RWPE1 (cell line): ENCODE results near the gene GJB6.

ENCODE experiments used
- CTCF ChIA-PET: fragments of 350-600 bp; sonication (Branson Sonifier 250); formaldehyde crosslinking; extraction: SDS; loops from one replicate; lab custom pipeline; 2021; lab: Yijun Ruan, JAX
- POLR2A ChIA-PET: fragments of 400-600 bp; formaldehyde crosslinking; extraction: SDS; loops from one replicate; lab custom pipeline; 2020; ENCODE audit warnings: antibody characterized with exemption; ENCODE audit not compliant: low non-redundant PET; lab: Yijun Ruan, JAX
- DNase-seq: peaks from one replicate; pipeline ENCODE4 v3.0.0; 2012; ENCODE audit warnings: low spot score
- H3K27ac ChIP-seq: fragments of 450-650 bp; 2 replicates; pipeline ENCODE4 v1.5.1; 2017
- TF ChIP-seq, protein P1 (sequence below): fragments of 450-650 bp; conservative IDR thresholded peaks from 2 replicates; pipeline ENCODE4 v1.5.1; 2017; ENCODE audit warnings: low read depth, mild to moderate bottlenecking

The GJB6 gene

DNA sequence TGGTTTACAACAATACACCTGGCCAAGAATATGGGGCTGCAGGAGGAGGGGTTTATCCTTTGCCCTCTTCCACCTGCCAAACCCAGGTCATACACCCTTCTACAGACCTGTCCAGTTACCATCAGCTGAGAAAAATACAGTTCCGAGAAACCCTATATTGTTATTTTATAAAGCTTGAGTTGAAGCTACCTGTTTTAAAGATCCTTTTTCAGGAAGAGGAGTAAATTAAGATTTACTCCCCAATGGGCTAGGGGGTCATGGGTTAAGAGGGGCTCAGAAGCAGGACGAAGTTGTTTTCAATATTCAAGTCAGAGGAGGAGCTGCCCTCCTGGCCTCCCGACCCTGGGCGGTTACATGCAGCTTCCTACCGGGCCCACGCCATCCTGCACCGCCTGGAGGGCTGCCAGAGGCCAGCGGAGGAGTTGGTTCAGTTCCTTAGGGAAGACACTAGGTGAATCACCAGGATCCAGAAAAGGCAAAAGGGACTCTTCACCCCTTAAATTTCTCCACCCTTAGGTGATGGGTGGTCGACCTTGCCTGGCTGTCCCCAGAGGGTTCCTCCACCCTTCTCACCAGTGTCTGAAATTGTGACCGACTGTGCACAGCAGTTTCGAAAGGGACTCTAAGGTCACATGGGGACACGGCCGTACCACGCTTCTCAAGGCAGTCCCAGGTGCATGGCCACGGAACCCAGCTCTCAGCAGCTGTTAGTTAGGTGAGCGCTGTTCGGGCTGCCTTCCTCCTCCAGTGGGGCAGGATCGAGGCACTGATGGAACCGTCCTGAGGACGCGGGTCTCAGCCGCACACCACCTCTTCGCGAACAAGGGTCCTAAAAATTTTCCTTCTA is 40.6 kb downstream of the GJB6 start:
- TF ChIP-seq, protein P1, sequence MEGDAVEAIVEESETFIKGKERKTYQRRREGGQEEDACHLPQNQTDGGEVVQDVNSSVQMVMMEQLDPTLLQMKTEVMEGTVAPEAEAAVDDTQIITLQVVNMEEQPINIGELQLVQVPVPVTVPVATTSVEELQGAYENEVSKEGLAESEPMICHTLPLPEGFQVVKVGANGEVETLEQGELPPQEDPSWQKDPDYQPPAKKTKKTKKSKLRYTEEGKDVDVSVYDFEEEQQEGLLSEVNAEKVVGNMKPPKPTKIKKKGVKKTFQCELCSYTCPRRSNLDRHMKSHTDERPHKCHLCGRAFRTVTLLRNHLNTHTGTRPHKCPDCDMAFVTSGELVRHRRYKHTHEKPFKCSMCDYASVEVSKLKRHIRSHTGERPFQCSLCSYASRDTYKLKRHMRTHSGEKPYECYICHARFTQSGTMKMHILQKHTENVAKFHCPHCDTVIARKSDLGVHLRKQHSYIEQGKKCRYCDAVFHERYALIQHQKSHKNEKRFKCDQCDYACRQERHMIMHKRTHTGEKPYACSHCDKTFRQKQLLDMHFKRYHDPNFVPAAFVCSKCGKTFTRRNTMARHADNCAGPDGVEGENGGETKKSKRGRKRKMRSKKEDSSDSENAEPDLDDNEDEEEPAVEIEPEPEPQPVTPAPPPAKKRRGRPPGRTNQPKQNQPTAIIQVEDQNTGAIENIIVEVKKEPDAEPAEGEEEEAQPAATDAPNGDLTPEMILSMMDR, result no peak
- CTCF ChIA-PET, result interaction anchor here (0.5 to 0.6 kb wide), 2 partner anchors 9 to 206 kb away, joined by 3 read pairs; no protein-coding TSS in a partner anchor
- POLR2A ChIA-PET, result no interaction called here
- no peak for DNase-seq
- peak overlapping the region; percentile 92 for H3K27ac ChIP-seq

DNA sequence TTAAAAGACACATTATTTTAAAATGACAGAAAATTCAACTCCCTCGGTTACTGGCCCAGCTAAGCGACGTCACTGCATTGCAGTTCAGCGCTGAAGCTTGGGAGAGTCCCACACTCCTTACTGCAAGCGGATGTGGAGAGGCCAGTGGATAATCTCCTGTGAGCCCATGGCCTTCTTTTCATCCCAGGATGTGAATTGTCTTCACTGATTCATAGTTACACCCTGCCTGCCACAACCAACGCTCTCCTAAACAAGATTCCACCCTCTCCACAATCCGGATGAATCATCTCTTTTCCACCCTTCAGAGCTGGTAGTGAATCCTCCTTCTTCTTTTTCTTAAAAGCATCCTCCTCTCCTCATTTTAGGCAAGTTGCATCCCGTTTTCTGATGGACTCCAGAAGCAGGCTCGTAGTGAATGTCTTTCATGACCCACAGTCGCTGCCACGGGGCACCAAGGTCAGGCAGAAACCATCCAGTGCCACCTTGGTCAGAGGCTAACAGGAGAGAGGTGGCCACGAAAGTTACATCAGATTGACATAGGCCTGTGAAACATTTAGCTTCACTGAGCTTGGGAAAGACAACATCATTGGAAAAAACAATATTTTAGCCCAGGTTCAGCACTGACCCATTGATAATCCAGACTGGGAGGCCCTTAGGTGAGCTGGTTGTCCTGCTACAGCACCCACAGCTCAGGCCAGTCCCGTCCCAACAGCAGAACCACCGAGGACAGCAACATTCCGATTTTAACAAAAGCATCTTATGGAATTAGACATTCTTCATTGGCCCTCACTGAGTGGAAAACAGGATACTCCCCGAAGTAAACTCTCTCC is 41.4 kb downstream of the GJB6 start:
- DNase-seq, result peak; percentile 75
- TF ChIP-seq, protein P1, result no peak
- ChIA-PET POLR2A (no interaction called here), CTCF (interaction anchor here (0.6 kb wide), 2 partner anchors 8 to 13 kb away, joined by 3 to 6 read pairs; no protein-coding TSS in a partner anchor)
- H3K27ac ChIP-seq, result peak overlapping the region; percentile 92

DNA sequence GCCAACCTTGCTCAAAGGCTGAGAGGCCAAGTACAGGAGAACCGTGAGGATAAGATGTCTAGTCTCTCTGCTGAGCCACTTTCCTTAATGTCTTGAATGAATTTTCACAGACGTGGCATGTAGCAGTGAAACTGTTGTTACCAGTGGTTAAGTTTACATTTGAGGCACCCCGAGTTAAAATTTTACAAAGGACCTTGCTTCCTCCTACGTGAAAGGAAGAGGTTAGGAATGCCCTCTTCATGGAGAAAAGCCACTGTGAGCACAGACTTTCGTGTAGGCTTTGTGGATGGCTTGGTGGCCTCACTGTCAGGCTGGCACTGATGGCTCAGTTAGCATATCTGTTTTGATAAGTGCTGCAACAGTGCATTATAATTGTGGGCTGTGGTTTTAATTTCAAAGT is 42.0 kb downstream of the GJB6 start:
- ChIA-PET CTCF (no interaction called here), POLR2A (no interaction called here)
- DNase-seq, result no peak
- H3K27ac ChIP-seq, result peak overlapping the region; percentile 92
- TF ChIP-seq, protein P1, result no peak

DNA sequence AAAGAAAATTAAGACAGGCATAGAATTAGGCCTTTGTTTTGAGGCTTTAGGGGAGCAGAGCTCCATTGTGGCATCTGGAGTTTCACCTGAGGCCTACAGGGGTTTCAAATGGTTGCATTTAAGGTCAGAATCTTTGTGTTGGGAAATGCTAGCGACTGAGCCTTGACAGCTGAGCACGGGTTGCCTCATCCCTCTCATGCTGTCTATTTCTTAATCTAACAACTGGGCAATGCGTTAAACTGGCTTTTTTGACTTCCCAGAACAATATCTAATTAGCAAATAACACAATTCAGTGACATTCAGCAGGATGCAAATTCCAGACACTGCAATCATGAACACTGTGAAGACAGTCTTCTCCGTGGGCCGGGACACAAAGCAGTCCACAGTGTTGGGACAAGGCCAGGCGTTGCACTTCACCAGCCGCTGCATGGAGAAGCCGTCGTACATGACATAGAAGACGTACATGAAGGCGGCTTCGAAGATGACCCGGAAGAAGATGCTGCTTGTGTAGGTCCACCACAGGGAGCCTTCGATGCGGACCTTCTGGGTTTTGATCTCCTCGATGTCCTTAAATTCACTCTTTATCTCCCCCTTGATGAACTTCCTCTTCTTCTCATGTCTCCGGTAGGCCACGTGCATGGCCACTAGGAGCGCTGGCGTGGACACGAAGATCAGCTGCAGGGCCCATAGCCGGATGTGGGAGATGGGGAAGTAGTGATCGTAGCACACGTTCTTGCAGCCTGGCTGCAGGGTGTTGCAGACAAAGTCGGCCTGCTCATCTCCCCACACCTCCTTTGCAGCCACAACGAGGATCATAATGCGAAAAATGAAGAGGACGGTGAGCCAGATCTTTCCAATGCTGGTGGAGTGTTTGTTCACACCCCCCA is 43.2 kb downstream of the GJB6 start:
- TF ChIP-seq, protein P1, result no peak
- ChIA-PET CTCF (interaction anchor here (0.7 kb wide), 1 partner anchor 229 kb away, joined by 3 read pairs; no protein-coding TSS in a partner anchor), POLR2A (interaction anchor here (0.6 kb wide), 1 partner anchor 389 kb away, joined by 3 read pairs; no protein-coding TSS in a partner anchor)
- DNase-seq, result no peak
- peak overlapping the region; percentile 92 for H3K27ac ChIP-seq

DNA sequence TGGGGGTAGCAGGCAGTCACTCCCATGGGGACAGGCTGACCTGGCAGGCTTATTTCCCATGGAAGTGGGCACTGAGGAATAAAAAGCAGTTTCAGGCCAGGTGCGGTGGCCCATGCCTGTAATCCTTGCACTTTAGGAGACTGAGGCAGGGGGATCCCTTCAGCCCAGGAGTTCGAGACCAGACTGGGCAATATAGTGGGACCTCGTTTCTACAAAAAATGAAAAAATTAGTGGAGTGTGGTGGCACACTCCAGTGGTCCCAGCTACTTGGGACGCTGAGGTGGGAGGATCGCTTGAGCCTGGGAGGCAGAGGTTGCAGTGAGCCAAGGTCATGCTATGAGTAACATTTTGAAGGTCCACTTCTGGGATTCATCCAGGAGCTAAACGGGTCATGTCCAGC is 45.3 kb downstream of the GJB6 start:
- TF ChIP-seq, protein P1, result no peak
- POLR2A ChIA-PET, result no interaction called here
- no peak for DNase-seq
- H3K27ac ChIP-seq, result peak overlapping the region; percentile 63
- CTCF ChIA-PET, result no interaction called here
